MM.1S (cell line): ENCODE measurements around the gene GGNBP2.

Experiments used
- DNase-seq: peaks from one replicate; pipeline ENCODE4 v3.0.0-alpha.2; 2015
- H2AFZ ChIP-seq: fragments of 300-600 bp; sonication (generic); 2 replicates; pipeline ENCODE4 v1.6.0; 2016; ENCODE audit warnings: antibody characterized with exemption, low read length
- H3F3A ChIP-seq: fragments of 300-600 bp; sonication (generic); 2 replicates; pipeline ENCODE4 v1.6.1; 2016; ENCODE audit warnings: mild to moderate bottlenecking, antibody characterized with exemption, low read length, moderate library complexity, mixed read lengths; ENCODE audit not compliant: insufficient read depth
- H3K27ac ChIP-seq: fragments of 300-600 bp; sonication (generic); 2 replicates; pipeline ENCODE4 v1.5.1; 2016; ENCODE audit warnings: mild to moderate bottlenecking, low read length
- H3K27me3 ChIP-seq: fragments of 300-600 bp; sonication (generic); replicated peaks from 2 replicates; pipeline ENCODE4 v1.6.0; 2016; ENCODE audit warnings: low read length; ENCODE audit not compliant: insufficient read depth
- H3K36me3 ChIP-seq: fragments of 300-600 bp; sonication (generic); replicated peaks from 2 replicates; pipeline ENCODE4 v1.6.1; 2016; ENCODE audit warnings: mild to moderate bottlenecking, low read length, mixed read lengths; ENCODE audit not compliant: insufficient read depth
- H3K4me1 ChIP-seq: fragments of 300-600 bp; sonication (generic); 2 replicates; pipeline ENCODE4 v1.6.1; 2016; ENCODE audit warnings: low read length, mixed read lengths
- H3K4me2 ChIP-seq: fragments of 300-600 bp; sonication (generic); 2 replicates; pipeline ENCODE4 v1.6.0; 2016; ENCODE audit warnings: low read depth, low read length
- H3K4me3 ChIP-seq: fragments of 300-600 bp; sonication (generic); 2 replicates; pipeline ENCODE4 v1.5.1; 2016; ENCODE audit warnings: low read length, mixed read lengths
- H3K79me2 ChIP-seq: fragments of 300-600 bp; sonication (generic); 2 replicates; pipeline ENCODE4 v1.6.1; 2016; ENCODE audit warnings: mixed run types, low read length, mixed read lengths
- H3K9ac ChIP-seq: fragments of 300-600 bp; sonication (generic); 2 replicates; pipeline ENCODE4 v1.6.1; 2016; ENCODE audit warnings: low read length, mixed read lengths
- H3K9me2 ChIP-seq: fragments of 300-600 bp; sonication (generic); replicated peaks from 2 replicates; pipeline ENCODE4 v1.6.1; 2016; ENCODE audit warnings: mild to moderate bottlenecking, low read length, mixed read lengths; ENCODE audit not compliant: insufficient read depth
- H3K9me3 ChIP-seq: fragments of 300-600 bp; sonication (generic); replicated peaks from 2 replicates; pipeline ENCODE4 v1.6.1; 2016; ENCODE audit warnings: mild to moderate bottlenecking, low read length, mixed read lengths; ENCODE audit not compliant: insufficient read depth
- H4K20me1 ChIP-seq: fragments of 300-600 bp; sonication (generic); 2 replicates; pipeline ENCODE4 v1.6.1; 2016; ENCODE audit warnings: mild to moderate bottlenecking, low read length, moderate library complexity, mixed read lengths; ENCODE audit not compliant: insufficient read depth
- EZH2 ChIP-seq: fragments of 300-600 bp; sonication (generic); optimal IDR thresholded peaks from 2 replicates; pipeline ENCODE3; 2017; ENCODE audit warnings: low read depth, mild to moderate bottlenecking, antibody characterized with exemption, low read length, mixed read lengths
- EZH2phosphoT487 ChIP-seq: fragments of 300-600 bp; sonication (generic); IDR thresholded peaks from 2 replicates; pipeline ENCODE4 v1.6.1; 2018; ENCODE audit warnings: antibody characterized with exemption, low read length
- TF ChIP-seq, protein P1 (sequence below): fragments of 300-600 bp; sonication (generic); IDR thresholded peaks from 2 replicates; pipeline ENCODE4 v1.5.1; 2016; ENCODE audit warnings: antibody characterized with exemption, low read length, mixed read lengths

GGNBP2 gene

DNA sequence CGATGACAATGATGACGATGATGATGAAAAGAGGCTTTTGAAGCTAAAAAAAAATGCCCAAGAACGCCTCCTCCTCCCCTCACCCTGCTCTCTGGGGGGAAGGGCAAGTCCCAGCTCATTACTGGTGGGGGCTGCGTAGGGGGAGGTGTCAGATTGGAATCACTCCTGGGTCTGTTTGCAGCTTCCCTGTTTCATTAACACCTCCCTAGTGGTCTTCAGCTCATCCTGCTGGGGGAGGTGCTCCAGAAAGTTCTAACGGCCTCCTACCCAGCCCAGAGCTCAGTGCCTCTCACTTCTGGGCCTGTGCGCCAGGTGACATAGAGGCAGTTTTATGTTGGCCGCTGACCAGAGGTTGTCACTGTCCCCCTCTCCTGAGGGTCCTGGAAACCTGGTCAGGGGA lies 69.4 kb downstream of the GGNBP2 start:
- Histone ChIP-seq H3K4me3 (no peak overlapping the region), H4K20me1 (no peaks in the 10 kb centered on the region), H3K79me2 (no peaks in the 10 kb centered on the region), H3K9me2 (no peaks in the 10 kb centered on the region), H2AFZ (no peak overlapping the region), H3K4me2 (no peak overlapping the region), H3K9ac (no peak overlapping the region), H3K27me3 (no peaks in the 10 kb centered on the region), H3K4me1 (peaks cover 7% of the 10 kb centered on the region), H3K9me3 (no peaks in the 10 kb centered on the region), H3K36me3 (no peaks in the 10 kb centered on the region), H3F3A (peaks cover 2% of the 10 kb centered on the region; the same call in 1 of the 2 replicates), H3K27ac (no peak overlapping the region)
- TF ChIP-seq EZH2 = no peak
- TF ChIP-seq, protein P1, sequence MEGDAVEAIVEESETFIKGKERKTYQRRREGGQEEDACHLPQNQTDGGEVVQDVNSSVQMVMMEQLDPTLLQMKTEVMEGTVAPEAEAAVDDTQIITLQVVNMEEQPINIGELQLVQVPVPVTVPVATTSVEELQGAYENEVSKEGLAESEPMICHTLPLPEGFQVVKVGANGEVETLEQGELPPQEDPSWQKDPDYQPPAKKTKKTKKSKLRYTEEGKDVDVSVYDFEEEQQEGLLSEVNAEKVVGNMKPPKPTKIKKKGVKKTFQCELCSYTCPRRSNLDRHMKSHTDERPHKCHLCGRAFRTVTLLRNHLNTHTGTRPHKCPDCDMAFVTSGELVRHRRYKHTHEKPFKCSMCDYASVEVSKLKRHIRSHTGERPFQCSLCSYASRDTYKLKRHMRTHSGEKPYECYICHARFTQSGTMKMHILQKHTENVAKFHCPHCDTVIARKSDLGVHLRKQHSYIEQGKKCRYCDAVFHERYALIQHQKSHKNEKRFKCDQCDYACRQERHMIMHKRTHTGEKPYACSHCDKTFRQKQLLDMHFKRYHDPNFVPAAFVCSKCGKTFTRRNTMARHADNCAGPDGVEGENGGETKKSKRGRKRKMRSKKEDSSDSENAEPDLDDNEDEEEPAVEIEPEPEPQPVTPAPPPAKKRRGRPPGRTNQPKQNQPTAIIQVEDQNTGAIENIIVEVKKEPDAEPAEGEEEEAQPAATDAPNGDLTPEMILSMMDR = no peak
- TF ChIP-seq EZH2phosphoT487 = no peak
- DNase-seq = no peak

- DNase-seq = no peak
- H3K4me3 ChIP-seq = no peak overlapping the region
- no peaks in the 10 kb centered on the region for H3K4me1 ChIP-seq
- H3K79me2 ChIP-seq = no peaks in the 10 kb centered on the region
- H3K9me2 ChIP-seq = no peaks in the 10 kb centered on the region
- no peak overlapping the region for H3K9ac ChIP-seq
- TF ChIP-seq, protein P1 = no peak
- no peak for TF ChIP-seq EZH2phosphoT487
- no peak for TF ChIP-seq EZH2
- no peaks in the 10 kb centered on the region for H3F3A ChIP-seq
- no peaks in the 10 kb centered on the region for H4K20me1 ChIP-seq
- no peaks in the 10 kb centered on the region for H3K36me3 ChIP-seq
- no peaks in the 10 kb centered on the region for H3K9me3 ChIP-seq
- H2AFZ ChIP-seq = no peak overlapping the region
- H3K4me2 ChIP-seq = no peak overlapping the region
- H3K27ac ChIP-seq = no peak overlapping the region
- no peaks in the 10 kb centered on the region for H3K27me3 ChIP-seq
Measured at GRCh38 chr17:36614933-36615332, 70.2 kb downstream of the GGNBP2 start.

- H3K4me1 ChIP-seq = no peaks in the 10 kb centered on the region
- H3K4me2 ChIP-seq = no peak overlapping the region
- H3K9me2 ChIP-seq = no peaks in the 10 kb centered on the region
- H3K9ac ChIP-seq = no peak overlapping the region
- no peak for DNase-seq
- H2AFZ ChIP-seq = no peak overlapping the region
- H3K79me2 ChIP-seq = no peaks in the 10 kb centered on the region
- TF ChIP-seq, protein P1 = no peak
- TF ChIP-seq EZH2phosphoT487 (no peak), EZH2 (no peak)
- H3K36me3 ChIP-seq = no peaks in the 10 kb centered on the region
- no peaks in the 10 kb centered on the region for H4K20me1 ChIP-seq
- no peaks in the 10 kb centered on the region for H3K27me3 ChIP-seq
- no peaks in the 10 kb centered on the region for H3F3A ChIP-seq
- H3K4me3 ChIP-seq = no peak overlapping the region
- H3K9me3 ChIP-seq = no peaks in the 10 kb centered on the region
- no peak overlapping the region for H3K27ac ChIP-seq
Measured at GRCh38 chr17:36616061-36617029, 71.6 kb downstream of the GGNBP2 start.
